ENCODE data around the gene VPS51.
A peak's percentile ranks its signal among the peaks of the same experiment; 100 is the strongest.

The VPS51 gene

DNA sequence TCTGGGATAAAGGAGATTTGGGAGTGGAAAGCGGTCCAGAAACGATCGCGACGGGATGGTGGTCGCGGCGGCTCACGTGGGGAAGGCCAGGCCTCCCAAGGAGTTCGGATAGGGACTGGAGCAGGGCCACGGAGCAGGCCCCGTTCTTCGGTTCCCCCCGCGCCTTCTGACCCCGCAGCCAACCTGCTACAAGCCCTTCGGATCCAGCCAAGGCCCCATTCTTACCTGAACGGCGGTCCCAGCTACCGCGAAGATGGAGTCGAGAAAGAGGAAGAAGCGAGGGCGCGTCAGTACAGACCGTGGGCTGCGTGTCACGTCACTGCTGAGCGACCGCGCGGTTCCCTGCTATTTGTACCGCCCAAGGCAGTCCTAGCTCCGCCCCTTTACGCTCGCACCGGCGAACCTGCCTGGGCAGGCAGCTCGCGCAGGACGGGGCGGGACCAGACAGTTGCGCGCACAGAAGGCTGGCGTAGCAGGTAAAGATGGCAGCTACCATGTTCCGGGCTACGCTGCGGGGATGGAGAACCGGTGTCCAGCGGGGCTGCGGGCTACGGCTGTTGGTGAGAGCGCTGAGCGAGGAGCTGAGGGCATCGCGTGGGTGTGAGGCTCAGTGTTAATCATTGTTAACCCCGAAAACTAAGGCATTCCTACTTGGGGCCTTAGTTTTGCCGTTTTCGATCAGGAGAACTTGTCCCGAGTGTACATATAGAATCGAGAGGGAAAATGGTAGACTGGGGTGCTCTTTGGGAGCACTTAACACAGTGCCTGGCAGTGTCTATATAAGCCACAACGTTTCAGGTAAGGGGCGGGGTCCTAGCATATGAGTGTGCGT lies 26.1 kb downstream of the VPS51 start, which contains the start of the genes FAU and MRPL49:
TSS of gene FAU (minus strand) at position 270 of the 832 bp plus-strand sequence. CDS start 321 bp downstream, outside the sequence.
TSS of gene MRPL49 (plus strand) at position 457 of the 832 bp plus-strand sequence. CDS start at position 483, 26 bp downstream.
- peak; percentile 92 for DNase-seq

GRCh38 chr11:65124480-65125196 lies 28.6 kb downstream of the VPS51 start:
- no peak for DNase-seq

GRCh38 chr11:65125197-65126056 lies 29.4 kb downstream of the VPS51 start:
- DNase-seq: no peak

- DNase-seq: no peak
These were observed 30.7 kb downstream of the VPS51 start for GRCh38 chr11:65126624-65127274.

- DNase-seq: no peak
These were observed 31.6 kb downstream of the VPS51 start for GRCh38 chr11:65127473-65128181.

DNA sequence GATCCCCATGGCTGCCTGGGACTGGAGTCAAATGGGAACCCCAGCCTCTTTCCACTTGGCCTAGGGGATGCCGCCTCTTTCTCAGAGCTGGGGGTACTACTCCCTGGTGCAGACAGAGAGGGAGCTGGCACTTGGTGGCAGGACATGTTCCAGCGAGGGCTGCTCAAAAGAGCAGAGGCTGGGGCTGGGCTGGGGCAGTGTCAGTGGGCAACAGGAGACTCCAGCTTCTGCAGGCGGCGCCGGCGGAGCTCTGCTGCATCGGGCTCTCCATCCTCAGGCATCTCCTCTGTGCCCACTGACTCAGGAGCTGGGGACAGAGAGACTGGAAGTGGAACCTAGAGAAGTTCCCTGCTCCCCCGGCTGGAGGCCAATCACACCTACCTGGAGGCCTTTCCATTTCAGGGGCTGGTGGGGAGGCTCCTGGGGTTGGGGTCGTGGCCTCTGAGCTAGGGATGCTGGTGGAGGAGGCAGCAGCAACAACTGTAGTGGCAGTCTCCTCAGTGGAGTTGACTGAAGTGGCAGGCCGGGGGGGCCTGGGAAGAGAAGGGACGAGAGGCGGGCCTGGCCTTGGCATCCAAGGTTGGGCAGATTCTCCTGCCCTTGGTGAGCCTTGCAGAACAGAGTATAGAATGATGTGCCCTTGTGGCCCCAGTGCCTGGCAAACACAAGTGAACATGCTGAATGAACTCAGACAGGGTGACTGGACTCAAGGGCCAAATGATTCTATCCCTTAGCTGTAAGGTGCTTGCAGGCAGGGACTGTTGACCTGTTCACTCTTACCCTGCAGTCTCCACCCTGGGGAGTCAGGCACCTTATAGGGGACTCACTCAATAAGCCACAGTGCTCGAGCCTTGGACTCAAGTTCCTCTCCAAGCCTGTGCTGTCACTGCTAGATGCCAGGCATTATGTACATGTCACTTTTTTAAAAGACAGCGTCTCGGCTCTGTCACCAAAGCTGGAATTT lies 32.5 kb downstream of the VPS51 start:
- no peak for DNase-seq

- no peak for DNase-seq
These were observed 33.8 kb downstream of the VPS51 start for GRCh38 chr11:65129649-65130441.

DNA sequence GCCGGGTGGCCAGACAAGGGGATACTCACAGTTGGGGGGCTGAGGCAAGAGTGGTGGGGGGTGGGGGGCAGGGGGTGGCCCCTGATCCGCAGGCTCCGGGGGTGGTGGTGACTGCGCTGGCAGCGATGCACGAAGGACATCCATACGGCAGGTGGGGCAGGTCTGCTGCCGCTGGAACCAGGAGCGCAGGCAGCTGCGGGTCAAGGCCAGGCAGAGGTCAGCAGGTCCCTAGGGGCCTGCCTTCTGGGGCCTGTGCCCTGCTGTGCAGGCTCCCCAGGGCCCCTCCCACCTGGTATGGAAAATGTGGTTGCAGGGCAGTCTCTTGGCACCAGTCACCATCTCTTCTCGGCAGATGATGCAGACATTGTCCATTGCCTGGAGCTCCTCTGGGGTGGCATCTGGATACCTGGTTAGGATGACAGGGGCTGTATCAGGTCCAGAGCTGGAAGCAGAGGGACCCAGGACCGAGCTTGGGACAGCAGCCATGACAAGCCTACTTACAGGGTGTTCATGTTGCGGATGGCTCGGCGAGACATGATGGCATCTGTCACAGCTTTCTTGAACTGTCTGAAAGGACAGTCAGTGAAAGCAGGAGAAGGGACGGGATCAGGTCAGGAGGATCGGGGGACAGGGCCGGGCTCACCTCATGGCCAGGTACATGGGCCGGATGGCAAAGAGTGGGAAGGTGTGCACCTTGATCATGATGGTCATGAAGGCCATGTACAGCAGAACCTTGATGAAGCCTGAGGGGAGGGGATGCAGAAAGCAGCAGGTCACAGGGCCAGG lies 34.8 kb downstream of the VPS51 start:
- DNase-seq: no peak

- DNase-seq: no peak
These were observed 35.4 kb downstream of the VPS51 start for GRCh38 chr11:65131417-65131776.

DNA sequence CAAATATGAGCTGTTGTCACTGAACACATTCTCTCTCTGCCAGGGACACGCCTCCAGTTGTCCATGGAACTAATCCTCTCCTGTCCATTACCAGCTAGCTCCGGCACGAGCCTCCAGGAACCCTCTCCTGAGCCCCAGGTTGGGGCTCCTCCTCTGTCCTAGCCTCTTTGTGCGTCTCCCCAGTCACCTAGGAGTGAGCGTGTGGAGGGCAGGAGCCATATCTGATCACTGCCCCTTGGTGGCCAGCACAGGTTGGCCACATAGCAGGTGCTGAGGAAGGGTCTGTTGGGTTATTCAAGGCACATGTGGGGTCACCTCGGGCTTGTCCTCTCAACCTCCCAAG lies 35.9 kb downstream of the VPS51 start:
- no peak for DNase-seq

- no peak for DNase-seq
These were observed 36.4 kb downstream of the VPS51 start for GRCh38 chr11:65132238-65132987.

DNA sequence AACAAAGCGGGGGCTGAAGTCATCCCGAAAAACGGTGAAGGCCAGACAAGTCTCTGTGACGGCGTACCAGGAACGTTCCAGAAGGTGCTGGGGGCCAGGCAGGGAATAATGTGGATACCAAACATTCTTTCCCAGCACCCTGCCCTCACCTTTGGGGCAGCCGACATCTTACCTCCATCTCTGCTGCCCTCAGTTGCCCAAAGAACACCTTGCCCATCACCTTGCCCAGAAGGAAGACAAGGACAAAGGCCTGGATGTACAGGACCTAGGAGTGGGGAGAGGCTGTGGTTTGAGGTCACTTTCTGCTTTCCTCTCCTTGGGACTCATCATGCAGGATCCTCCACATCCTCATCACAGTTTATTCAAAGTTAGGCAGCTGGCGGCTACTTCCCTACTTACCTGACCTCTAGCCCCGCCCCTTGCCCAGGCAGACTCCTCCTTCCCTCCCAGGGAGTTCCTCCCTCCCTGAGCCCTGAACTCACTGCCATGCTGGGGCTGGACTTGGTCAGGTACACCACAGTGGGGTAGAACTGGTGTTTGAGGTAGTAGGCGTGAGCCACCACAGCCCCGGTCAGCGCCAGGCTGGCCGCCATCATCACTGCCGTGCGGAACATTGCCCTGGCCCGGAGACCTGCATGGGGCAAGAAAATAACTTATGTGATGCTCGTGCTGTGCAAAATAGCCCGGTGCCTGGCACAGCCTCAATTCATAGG lies 37.1 kb downstream of the VPS51 start:
- DNase-seq: no peak

- DNase-seq: no peak
These were observed 37.7 kb downstream of the VPS51 start for GRCh38 chr11:65133724-65134123.

- DNase-seq: peak; percentile 89
These were observed 38.4 kb downstream of the VPS51 start, which contains the start of gene SYVN1 for GRCh38 chr11:65134240-65134951. Gene SYVN1, minus strand, starts transcription at chr11:65134519. Its CDS starts 918 bp downstream, at chr11:65133601.

DNA sequence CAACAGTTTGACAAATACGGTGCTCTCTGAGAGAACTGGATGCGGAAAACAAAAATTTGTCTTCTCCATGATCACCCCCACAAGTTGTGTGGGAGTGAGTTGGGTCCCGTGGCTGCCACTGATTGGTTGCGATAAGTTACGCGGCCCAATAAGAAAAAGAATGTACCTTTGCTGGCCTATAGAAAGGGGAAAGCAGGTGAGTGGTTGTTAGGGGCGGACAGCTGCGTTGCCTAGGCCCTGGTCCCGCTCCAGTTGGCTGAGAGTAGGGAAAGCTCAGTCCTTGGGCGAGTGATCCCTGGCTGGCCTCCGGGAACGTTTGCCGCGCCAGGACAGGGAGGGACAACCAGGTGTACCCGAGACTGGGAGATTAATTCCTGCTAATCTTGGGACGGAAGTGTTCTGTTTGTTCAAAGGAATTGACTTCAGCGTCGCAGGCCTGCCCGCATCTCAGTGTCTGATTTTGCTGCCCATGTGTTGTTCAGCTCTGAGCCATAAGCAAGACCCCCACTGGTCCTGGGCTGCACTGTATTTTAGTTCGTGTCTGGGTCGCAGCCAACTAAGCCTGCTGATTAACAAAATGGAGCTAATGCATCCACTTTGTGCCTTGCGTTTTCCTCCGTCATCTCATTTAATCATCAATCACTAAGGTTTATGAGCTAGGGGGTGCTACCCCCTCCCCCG lies 39.1 kb downstream of the VPS51 start:
- DNase-seq: peak; percentile 88

- no peak for DNase-seq
These were observed 39.7 kb downstream of the VPS51 start for GRCh38 chr11:65135633-65136145.

Measured in T1000 (cell line).